ENCODE measurements around the gene DLGAP3.

GRCh38 chr1:34843392-34844251, 85.8 kb downstream of the DLGAP3 start:
- TF ChIP-seq CTCF (IDR thresholded peaks at IDR 0.05; ENCODE audit: borderline replicate concordance, extremely low read depth, low read length, poor library complexity, severe bottlenecking) (no peak), EZH2 (IDR thresholded peaks at IDR 0.05; ENCODE audit: borderline replicate concordance, low read depth, low read length, severe bottlenecking) (no peak)
